Transverse colon (tissue), 4 donors: ENCODE data around the gene TTC21A. TPM values are rescaled to one million over a fixed set of nuclear protein-coding genes. Genes with fewer than 3 reads are reported as not detected.
"Not testable (repeated sequence)": the region's sequence is repeated elsewhere in the genome, so short reads cannot be mapped to it uniquely, and the experiment has no call there.

Experiments used
- DNase-seq: peaks from one replicate; pipeline ENCODE4 v3.0.0-alpha.2; 2019
- H3K27ac ChIP-seq, 4 donors: fragments of 200-600 bp; sonication (generic); 2 replicates each; pipeline ENCODE4 v1.5.1; 2016 to 2018; ENCODE audit warnings: inconsistent platforms in 4 of 4
- H3K27me3 ChIP-seq: fragments of 200-600 bp; sonication (generic); 2 replicates; pipeline ENCODE4 v1.5.1; 2017; ENCODE audit warnings: inconsistent platforms
- H3K36me3 ChIP-seq, 4 donors: fragments of 200-600 bp; sonication (generic); 2 replicates each; pipeline ENCODE4 v1.5.1; 2017 to 2019; ENCODE audit warnings: inconsistent platforms in 4 of 4
- H3K4me1 ChIP-seq, 4 donors: fragments of 200-600 bp; sonication (generic); 2 replicates each; pipeline ENCODE4 v1.5.1; 2017 to 2020; ENCODE audit warnings: inconsistent platforms in 4 of 4
- H3K4me3 ChIP-seq, 4 donors: fragments of 200-600 bp; sonication (generic); 1 replicate in 1 of 4; 2 replicates in 3 of 4; pipeline versions ENCODE4 v1.5.1 to v1.6.1; 2017 to 2019; ENCODE audit warnings: inconsistent platforms in 4 of 4
- H3K9me3 ChIP-seq, 2 donors: fragments of 200-600 bp; sonication (generic); 2 replicates each; pipeline ENCODE4 v1.5.1; 2017 to 2019; ENCODE audit warnings: inconsistent platforms in 2 of 2
- EP300 ChIP-seq: sonication (generic); formaldehyde crosslinking; IDR thresholded peaks from one replicate; pipeline ENCODE4 v1.6.1; 2017; ENCODE audit warnings: antibody characterized with exemption, low read depth
- POLR2A ChIP-seq: fragments of 450-650 bp; IDR thresholded peaks from one replicate; pipeline ENCODE4 v1.6.1; 2016; ENCODE audit warnings: antibody characterized with exemption, mild to moderate bottlenecking, moderate library complexity
- POLR2AphosphoS5 ChIP-seq, 3 donors: sonication (generic); formaldehyde crosslinking; IDR thresholded peaks; one replicate each; pipeline ENCODE4 v1.6.1; 2016; ENCODE audit warnings: antibody characterized with exemption in 3 of 3
- WGBS, 2 donors: methylation state at CpG; one replicate each; pipeline ENCODE4 v1.1.5; 2018; ENCODE audit warnings: low coverage in 1 of 2; 5-methylcytosine and 5-hydroxymethylcytosine counted together
- in situ Hi-C, 4 donors: fragments of 200-750 bp; cut with MboI; loops; one replicate each; pipeline versions ENCODE4 v1.15.0 to v1.15.1; 2017; ENCODE audit warnings: low sequenced_read_pairs in 3 of 4, low pct_ligation_motif_present in 1 of 4, low pct_unique_long_range_greater_than_20kb in 1 of 4
- intact Hi-C: fragments of 100-400 bp; cut with DNase I; formaldehyde crosslinking; loops from one replicate; pipeline ENCODE4 v1.15.1; 2023; ENCODE audit warnings: low total_unique reads
- total RNA-seq, 4 donors: library from RNA; depleted of rRNA; stranded (reverse); fragments of >200 nt; gene quantifications; one replicate each; pipeline ENCODE4 v1.1.0, GENCODE V29; 2016
- TF ChIP-seq, protein P1 (sequence below), 5 experiments: fragments of 200-600 bp in 3 of 5; fragments of 450-650 bp in 2 of 5; sonication (generic) in 3 of 5; IDR thresholded peaks; 1 replicate in 2 of 5; 2 replicates in 3 of 5; pipeline ENCODE4 v1.5.1; 2016 to 2017; ENCODE audit warnings: antibody characterized with exemption in 5 of 5, inconsistent platforms in 3 of 5, mild to moderate bottlenecking in 2 of 5, moderate library complexity in 1 of 5

The TTC21A gene
- total RNA-seq, 4 donors from 2014 or later, result 6.8 to 101 (median 30.3) TPM

DNA sequence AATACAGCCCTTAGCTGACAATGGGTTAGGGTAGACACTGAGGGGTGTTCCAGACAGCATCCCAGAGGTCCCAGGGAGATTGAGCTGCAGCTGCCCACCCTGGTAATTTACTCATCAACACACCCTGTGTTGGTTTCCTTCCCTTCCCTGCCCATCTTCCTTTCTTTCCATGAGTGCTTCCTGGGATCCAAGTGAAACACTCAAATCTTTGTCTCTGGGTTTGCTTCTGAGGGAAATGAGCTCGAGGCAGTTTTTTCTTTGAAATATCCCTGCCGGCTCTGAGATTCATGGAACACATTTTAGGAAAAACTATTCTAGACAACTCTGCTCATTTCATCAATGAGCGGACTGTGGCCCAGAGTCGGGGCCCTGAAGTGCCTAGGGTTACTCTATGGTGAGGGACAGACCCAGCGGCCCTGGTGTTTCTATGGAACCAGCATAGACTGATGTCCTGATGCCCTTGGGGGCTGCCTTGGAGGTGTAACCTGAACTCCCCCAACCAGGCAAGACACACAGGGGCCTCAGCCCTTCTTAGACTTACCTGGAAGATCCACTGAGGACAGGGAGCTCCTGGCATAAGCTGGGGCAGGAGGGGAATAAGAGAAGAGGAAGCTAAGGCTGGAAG lies 60.8 kb downstream of the TTC21A start:
- H3K4me3 ChIP-seq, result no peak overlapping the region
- no peak for DNase-seq
- no peaks in the 10 kb centered on the region for H3K9me3 ChIP-seq
- intact Hi-C loops (no loop called here), in situ Hi-C loops (no loop called here)
- no peaks in the 10 kb centered on the region for H3K36me3 ChIP-seq
- WGBS, 2 donors, result 86 to 95% methylated on average over 5 of the region's 5 CpGs
- no peaks in the 10 kb centered on the region for H3K4me1 ChIP-seq
- no peaks in the 10 kb centered on the region for H3K27me3 ChIP-seq
- no peak for TF ChIP-seq POLR2AphosphoS5 (IDR thresholded peaks at IDR 0.05)
- no peak for TF ChIP-seq POLR2A
- TF ChIP-seq, protein P1, sequence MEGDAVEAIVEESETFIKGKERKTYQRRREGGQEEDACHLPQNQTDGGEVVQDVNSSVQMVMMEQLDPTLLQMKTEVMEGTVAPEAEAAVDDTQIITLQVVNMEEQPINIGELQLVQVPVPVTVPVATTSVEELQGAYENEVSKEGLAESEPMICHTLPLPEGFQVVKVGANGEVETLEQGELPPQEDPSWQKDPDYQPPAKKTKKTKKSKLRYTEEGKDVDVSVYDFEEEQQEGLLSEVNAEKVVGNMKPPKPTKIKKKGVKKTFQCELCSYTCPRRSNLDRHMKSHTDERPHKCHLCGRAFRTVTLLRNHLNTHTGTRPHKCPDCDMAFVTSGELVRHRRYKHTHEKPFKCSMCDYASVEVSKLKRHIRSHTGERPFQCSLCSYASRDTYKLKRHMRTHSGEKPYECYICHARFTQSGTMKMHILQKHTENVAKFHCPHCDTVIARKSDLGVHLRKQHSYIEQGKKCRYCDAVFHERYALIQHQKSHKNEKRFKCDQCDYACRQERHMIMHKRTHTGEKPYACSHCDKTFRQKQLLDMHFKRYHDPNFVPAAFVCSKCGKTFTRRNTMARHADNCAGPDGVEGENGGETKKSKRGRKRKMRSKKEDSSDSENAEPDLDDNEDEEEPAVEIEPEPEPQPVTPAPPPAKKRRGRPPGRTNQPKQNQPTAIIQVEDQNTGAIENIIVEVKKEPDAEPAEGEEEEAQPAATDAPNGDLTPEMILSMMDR (IDR thresholded peaks at IDR 0.05), result no peak
- no peak for TF ChIP-seq EP300
- no peak overlapping the region for H3K27ac ChIP-seq

DNA sequence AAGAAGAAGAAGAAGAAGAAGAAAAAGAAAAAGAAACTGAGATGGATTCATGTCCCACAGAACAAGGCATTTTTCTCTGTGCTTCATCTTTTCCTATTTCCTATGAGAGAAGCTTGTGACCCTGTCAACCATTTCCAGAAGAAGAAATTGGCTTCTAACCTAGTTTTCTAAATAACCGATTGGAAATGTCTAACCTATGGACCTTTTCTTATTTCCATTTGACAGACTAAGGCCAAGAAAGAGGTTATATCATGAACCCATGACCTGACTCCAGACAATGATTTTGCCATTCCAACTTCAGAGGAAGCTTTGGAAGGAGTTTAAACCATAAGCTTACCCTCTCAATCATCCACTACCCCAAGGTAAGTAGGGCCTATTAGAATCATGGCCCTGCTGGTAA lies 62.2 kb downstream of the TTC21A start:
- no peak for DNase-seq
- H3K27me3 ChIP-seq, result no peaks in the 10 kb centered on the region
- no peaks in the 10 kb centered on the region for H3K9me3 ChIP-seq
- H3K27ac ChIP-seq, result no peak overlapping the region
- in situ Hi-C loops, result no loop called here
- WGBS, 2 donors, result 73 to 80% methylated on average over 1 of the region's 1 CpG
- no peaks in the 10 kb centered on the region for H3K36me3 ChIP-seq
- TF ChIP-seq, protein P1 (IDR thresholded peaks at IDR 0.05), result no peak
- TF ChIP-seq POLR2AphosphoS5 (IDR thresholded peaks at IDR 0.05) (no peak), POLR2A (no peak), EP300 (no peak)
- no peak overlapping the region for H3K4me3 ChIP-seq
- intact Hi-C loops, result no loop called here
- H3K4me1 ChIP-seq, result no peaks in the 10 kb centered on the region

DNA sequence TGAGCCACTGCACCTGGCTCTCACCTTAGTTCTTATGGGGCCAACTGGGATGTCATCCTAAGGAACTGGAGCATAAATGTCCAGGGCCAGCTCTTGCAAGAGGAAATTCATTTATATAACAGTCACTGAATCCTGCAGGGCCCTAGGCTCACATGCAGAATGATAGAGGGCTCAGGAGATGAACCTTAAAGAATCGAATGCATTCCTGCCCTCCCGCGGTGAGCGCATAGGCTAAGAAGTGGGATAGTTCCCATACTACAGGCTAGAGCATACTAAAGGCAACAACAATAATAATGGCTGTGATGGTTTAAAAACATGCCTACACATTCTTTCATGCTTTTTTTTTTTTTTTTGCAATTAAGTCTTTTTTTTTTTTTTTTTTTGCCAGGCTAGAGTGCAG lies 63.0 kb downstream of the TTC21A start:
- H3K4me3 ChIP-seq, result no peak overlapping the region
- 87 to 94% methylated on average over 4 of the region's 4 CpGs for WGBS, 2 donors

DNA sequence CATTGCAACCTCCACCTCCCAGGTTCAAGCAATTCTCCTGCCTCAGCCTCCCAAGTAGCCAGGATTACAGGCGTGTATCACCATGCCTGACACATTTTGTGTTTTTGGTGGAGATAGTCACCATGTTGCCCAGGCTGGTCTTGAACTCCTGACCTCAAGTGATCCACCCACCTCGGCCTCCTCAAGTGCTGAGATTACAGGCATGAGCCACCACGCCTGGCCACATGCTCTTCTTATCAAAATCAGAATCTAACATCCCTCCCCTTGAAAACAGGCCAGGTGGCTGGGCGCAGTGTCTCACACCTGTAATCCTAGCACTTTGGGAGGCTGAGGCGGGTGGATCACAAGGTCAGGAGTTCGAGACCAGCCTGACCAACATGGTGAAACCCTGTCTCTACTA lies 63.4 kb downstream of the TTC21A start:
- not testable (repeated sequence) for DNase-seq

More for the DNA sequence above, 63.0 kb downstream of the TTC21A start:
- no peak for DNase-seq
- no peaks in the 10 kb centered on the region for H3K4me1 ChIP-seq
- intact Hi-C loops, result no loop called here
- H3K27ac ChIP-seq, result no peak overlapping the region
- in situ Hi-C loops, result no loop called here
- no peaks in the 10 kb centered on the region for H3K9me3 ChIP-seq
- H3K27me3 ChIP-seq, result no peaks in the 10 kb centered on the region
- H3K36me3 ChIP-seq, result no peaks in the 10 kb centered on the region
- TF ChIP-seq EP300, result no peak
- TF ChIP-seq POLR2AphosphoS5 (IDR thresholded peaks at IDR 0.05), result no peak
- TF ChIP-seq, protein P1 (IDR thresholded peaks at IDR 0.05), result no peak
- TF ChIP-seq POLR2A, result no peak

DNA sequence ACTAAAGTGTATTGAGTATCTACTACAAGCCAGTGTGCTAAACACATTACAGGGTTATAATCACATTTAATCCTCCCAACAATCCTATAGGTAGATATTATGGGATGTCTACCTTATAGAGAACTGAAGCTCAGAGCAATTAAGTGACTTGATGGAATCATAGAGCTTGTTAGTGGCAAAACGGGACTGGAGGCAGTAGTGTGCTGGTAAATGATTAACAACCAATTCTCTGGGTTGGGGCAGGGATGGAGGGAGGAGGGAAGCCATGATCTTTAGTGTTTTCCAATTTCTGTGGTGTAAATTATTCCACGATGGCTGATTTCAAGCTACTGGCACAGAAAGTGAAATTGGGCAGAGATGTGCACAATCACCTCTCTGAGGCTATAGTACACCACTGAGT lies 64.4 kb downstream of the TTC21A start:
- Histone ChIP-seq H3K36me3 (no peaks in the 10 kb centered on the region), H3K9me3 (no peaks in the 10 kb centered on the region), H3K4me3 (no peak overlapping the region), H3K27me3 (no peaks in the 10 kb centered on the region), H3K4me1 (peaks cover 0 to 2% (median under 1%) of the 10 kb centered on the region in 4 donors), H3K27ac (no peak overlapping the region)
- in situ Hi-C loops, result no loop called here
- 55 to 57% methylated on average over 2 of the region's 2 CpGs for WGBS, 2 donors
- DNase-seq, result no peak
- intact Hi-C loops, result no loop called here
- TF ChIP-seq, protein P1 (IDR thresholded peaks at IDR 0.05), result no peak

More for the DNA sequence above, 63.4 kb downstream of the TTC21A start:
- H3K9me3 ChIP-seq, H3K4me3 ChIP-seq, H3K27ac ChIP-seq, H3K36me3 ChIP-seq, H3K4me1 ChIP-seq, intact Hi-C loops, in situ Hi-C loops, H3K27me3 ChIP-seq: not testable (repeated sequence)
- WGBS, 2 donors, result 77% methylated on average over 6 of the region's 6 CpGs; no CpG with 5 or more reads in 1 of the 2 donors
